Activated CD4-positive, alpha-beta T cell treated with anti-CD3 and anti-CD28 coated beads, Interleukin-2, amount 10 ng/mL, durations not matched to agents 7 days and 5 days (primary cell): ENCODE data around the gene ZSWIM5. TPM values are rescaled to one million over a fixed set of nuclear protein-coding genes. Genes with fewer than 3 reads are reported as not detected.

ENCODE experiments used
- CTCF ChIA-PET: fragments of 350-600 bp; sonication (Branson Sonifier 250); formaldehyde crosslinking; loops from one replicate; lab custom pipeline; 2021; ENCODE audit warnings: antibody characterized with exemption; lab: Charles Lee
- POLR2A ChIA-PET: fragments of 350-600 bp; sonication (Branson Sonifier 250); formaldehyde crosslinking; loops from one replicate; lab custom pipeline; 2021; ENCODE audit warnings: antibody characterized with exemption; lab: Charles Lee
- DNase-seq: peaks from one replicate; pipeline ENCODE4 v3.0.0-alpha.2; 2020
- H3K27ac Mint-ChIP-seq: one replicate; pipeline ENCODE4 v1.8.0; 2021; ENCODE audit warnings: mild to moderate bottlenecking, moderate library complexity, mixed read lengths
- H3K27me3 Mint-ChIP-seq: one replicate; pipeline ENCODE4 v1.8.0; 2021; ENCODE audit warnings: mixed read lengths
- H3K36me3 Mint-ChIP-seq: one replicate; pipeline ENCODE4 v1.8.0; 2021; ENCODE audit warnings: low read depth, mixed read lengths
- H3K4me1 Mint-ChIP-seq: one replicate; pipeline ENCODE4 v1.8.0; 2021; ENCODE audit warnings: mixed read lengths
- H3K4me3 Mint-ChIP-seq: one replicate; pipeline ENCODE4 v1.8.0; 2021; ENCODE audit warnings: mild to moderate bottlenecking, moderate library complexity, mixed read lengths
- H3K9me3 Mint-ChIP-seq: one replicate; pipeline ENCODE4 v1.8.0; 2021; ENCODE audit warnings: mixed read lengths
- total RNA-seq, 2 experiments: library from RNA; stranded (reverse); gene quantifications; one replicate each; pipeline ENCODE4 v1.2.3, GENCODE V29; 2021

ZSWIM5 gene
- total RNA-seq, 2 experiments from 2014 or later = 0.46 to 0.62 TPM

DNA sequence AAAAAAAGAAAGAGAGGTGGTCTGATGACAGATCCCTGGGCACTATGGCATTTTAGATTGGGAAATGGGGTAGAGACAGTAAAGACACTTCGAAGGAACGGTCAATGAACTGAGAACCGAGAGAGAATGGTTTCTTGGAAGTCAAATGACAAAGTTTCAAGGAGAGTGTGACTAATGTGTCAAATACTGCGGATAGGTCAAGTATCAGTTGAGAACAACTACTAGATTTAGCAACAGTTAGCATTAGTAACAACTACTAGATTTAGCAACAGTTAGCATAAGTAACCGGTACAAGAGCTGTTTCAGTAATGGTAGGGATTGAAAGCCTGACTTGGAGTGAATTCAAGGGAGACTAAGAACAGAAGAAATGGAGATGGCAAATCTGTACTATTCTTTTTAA, 159.4 kb downstream of the ZSWIM5 start:
- H3K4me3 Mint-ChIP-seq = no peak overlapping the region
- H3K9me3 Mint-ChIP-seq = no peaks in the 10 kb centered on the region
- no peak overlapping the region for H3K27ac Mint-ChIP-seq
- ChIA-PET POLR2A (no interaction called here), CTCF (no interaction called here)
- H3K27me3 Mint-ChIP-seq = no peaks in the 10 kb centered on the region
- DNase-seq = no peak
- peaks cover 3% of the 10 kb centered on the region for H3K36me3 Mint-ChIP-seq
- H3K4me1 Mint-ChIP-seq = peaks cover 17% of the 10 kb centered on the region

- Mint-ChIP-seq H3K27ac (no peak overlapping the region), H3K4me1 (peaks cover 3% of the 10 kb centered on the region), H3K27me3 (no peaks in the 10 kb centered on the region), H3K36me3 (peaks cover 3% of the 10 kb centered on the region), H3K9me3 (no peaks in the 10 kb centered on the region), H3K4me3 (no peak overlapping the region)
- ChIA-PET CTCF (no interaction called here), POLR2A (no interaction called here)
- DNase-seq = no peak
Observed at GRCh38 chr1:45044916-45045315, 161.5 kb downstream of the ZSWIM5 start.

DNA sequence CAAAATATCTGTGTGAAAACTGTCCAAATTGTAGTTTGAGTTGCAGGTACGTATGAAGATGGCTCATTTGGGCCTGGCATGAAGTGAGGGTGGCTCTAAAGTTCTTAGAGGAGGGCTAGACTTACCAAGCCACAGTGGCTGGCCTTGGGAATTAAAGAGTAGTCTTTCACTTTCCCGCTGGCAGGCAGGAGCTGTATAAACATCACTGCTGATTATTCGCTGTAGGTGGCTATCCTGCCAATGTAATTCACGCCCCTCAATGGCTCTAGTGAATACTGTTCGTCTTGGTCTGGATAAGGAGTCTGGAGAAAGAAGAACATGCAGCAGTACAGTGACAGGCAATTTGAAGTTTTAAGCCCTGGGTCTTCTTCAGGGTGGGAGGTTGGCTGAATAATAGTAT, 163.3 kb downstream of the ZSWIM5 start:
- Mint-ChIP-seq H3K4me3 (no peak overlapping the region), H3K9me3 (no peaks in the 10 kb centered on the region), H3K27ac (no peak overlapping the region), H3K36me3 (no peaks in the 10 kb centered on the region), H3K4me1 (no peaks in the 10 kb centered on the region), H3K27me3 (no peaks in the 10 kb centered on the region)
- POLR2A ChIA-PET = interaction anchor here (0.6 kb wide), 1 partner anchor 162 kb away, joined by 4 read pairs; no protein-coding TSS in a partner anchor
- DNase-seq = no peak
- CTCF ChIA-PET = no interaction called here

DNA sequence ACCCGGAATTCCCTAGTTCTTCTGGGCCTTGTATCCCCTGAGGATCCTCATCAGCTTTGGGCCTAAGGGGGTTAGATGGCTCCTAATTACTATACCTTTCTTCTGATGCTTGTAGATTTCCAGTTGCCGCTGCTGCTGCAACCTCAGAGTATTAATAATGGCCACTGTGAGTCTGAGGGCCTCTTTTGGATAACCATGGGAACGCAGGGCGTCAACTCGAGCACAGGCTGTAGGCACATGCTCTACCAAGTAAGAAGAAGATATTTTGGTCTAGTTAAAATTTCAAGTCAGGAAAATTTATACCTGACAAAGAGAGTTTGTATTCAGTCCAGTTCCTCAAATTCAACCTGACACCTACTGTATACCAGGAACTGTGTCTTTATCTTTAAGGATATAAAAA, 166.1 kb downstream of the ZSWIM5 start:
- CTCF ChIA-PET = interaction anchor here (2.2 kb wide), 1 partner anchor 26 kb away, joined by 5 read pairs; no protein-coding TSS in a partner anchor
- Mint-ChIP-seq H3K27ac (no peak overlapping the region), H3K4me1 (peaks cover 4% of the 10 kb centered on the region), H3K9me3 (no peaks in the 10 kb centered on the region), H3K36me3 (no peaks in the 10 kb centered on the region), H3K27me3 (no peaks in the 10 kb centered on the region), H3K4me3 (no peak overlapping the region)
- POLR2A ChIA-PET = no interaction called here
- no peak for DNase-seq

DNA sequence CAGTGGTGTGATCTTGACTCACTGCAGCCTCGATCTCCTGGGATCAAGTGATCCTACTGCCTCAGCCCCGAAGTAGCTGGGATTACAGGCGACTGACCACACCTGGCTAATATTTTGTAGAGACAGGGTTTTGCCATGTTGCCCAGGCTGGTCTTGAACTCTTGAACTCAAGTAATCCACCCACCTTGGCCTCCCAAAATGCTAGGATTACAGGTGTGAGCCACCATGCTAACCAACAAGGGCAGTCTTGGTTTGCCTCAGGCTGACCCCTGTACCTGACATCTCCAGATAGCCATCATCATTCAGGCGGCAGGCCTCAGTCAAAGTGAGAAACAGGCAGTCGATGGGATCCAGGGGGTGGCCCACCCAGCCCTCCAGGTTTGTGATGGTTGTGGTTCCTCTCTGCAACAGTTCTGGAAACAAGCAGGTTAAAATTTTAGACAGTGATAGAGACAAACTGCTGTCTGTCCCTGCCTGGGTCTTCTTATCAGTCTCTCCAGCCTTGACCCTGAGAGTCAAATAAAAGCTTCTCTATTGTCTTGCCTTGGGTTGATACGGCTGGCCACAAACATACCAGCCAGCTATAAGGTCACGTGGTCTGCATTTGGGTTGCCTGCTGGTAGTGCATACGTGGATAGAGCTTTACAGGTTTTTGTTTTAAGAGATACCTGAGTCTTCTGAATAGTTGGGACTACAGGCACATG, 167.6 kb downstream of the ZSWIM5 start:
- Mint-ChIP-seq H3K27ac (no peak overlapping the region), H3K4me1 (peaks cover 4% of the 10 kb centered on the region), H3K4me3 (no peak overlapping the region), H3K9me3 (no peaks in the 10 kb centered on the region), H3K27me3 (no peaks in the 10 kb centered on the region), H3K36me3 (no peaks in the 10 kb centered on the region)
- DNase-seq = no peak
- ChIA-PET POLR2A (no interaction called here), CTCF (no interaction called here)

GRCh38 chr1:45038240-45038639, 168.2 kb downstream of the ZSWIM5 start:
- Mint-ChIP-seq H3K36me3 (no peaks in the 10 kb centered on the region), H3K27ac (no peak overlapping the region), H3K27me3 (no peaks in the 10 kb centered on the region), H3K4me1 (peaks cover 8% of the 10 kb centered on the region), H3K9me3 (no peaks in the 10 kb centered on the region), H3K4me3 (no peak overlapping the region)
- CTCF ChIA-PET = no interaction called here
- POLR2A ChIA-PET = no interaction called here
- DNase-seq = no peak

DNA sequence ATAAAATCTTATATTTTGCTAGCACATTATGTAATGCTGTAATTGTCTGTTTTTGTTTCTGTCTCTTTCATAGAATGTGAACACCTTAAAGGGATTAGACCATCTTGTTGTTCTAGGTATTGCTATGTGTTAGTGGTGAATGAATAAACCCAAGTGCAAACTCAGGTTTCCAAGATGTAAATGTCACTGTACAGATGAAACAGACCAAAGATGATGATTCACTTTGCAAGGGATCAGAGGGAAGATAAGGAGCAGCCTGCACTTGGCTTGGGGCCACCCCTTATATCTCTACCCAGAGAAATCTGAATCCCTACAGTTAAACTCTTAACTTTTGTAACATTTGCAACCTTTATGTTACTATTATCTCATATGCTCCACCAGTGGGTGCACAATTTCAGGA, 168.9 kb downstream of the ZSWIM5 start:
- no peak overlapping the region for H3K27ac Mint-ChIP-seq
- no peak overlapping the region for H3K4me3 Mint-ChIP-seq
- no peak for DNase-seq
- POLR2A ChIA-PET = no interaction called here
- H3K36me3 Mint-ChIP-seq = no peaks in the 10 kb centered on the region
- CTCF ChIA-PET = no interaction called here
- peaks cover 12% of the 10 kb centered on the region for H3K4me1 Mint-ChIP-seq
- no peaks in the 10 kb centered on the region for H3K9me3 Mint-ChIP-seq
- H3K27me3 Mint-ChIP-seq = no peaks in the 10 kb centered on the region

GRCh38 chr1:45035631-45036301, 170.6 kb downstream of the ZSWIM5 start:
- ChIA-PET CTCF (interaction anchor here (1.0 to 1.2 kb wide), 2 partner anchors 17 to 264 kb away, joined by 3 read pairs; no protein-coding TSS in a partner anchor), POLR2A (no interaction called here)
- Mint-ChIP-seq H3K4me1 (peaks cover 12% of the 10 kb centered on the region), H3K9me3 (no peaks in the 10 kb centered on the region), H3K4me3 (no peak overlapping the region), H3K27me3 (no peaks in the 10 kb centered on the region), H3K27ac (no peak overlapping the region), H3K36me3 (no peaks in the 10 kb centered on the region)
- DNase-seq = no peak

DNA sequence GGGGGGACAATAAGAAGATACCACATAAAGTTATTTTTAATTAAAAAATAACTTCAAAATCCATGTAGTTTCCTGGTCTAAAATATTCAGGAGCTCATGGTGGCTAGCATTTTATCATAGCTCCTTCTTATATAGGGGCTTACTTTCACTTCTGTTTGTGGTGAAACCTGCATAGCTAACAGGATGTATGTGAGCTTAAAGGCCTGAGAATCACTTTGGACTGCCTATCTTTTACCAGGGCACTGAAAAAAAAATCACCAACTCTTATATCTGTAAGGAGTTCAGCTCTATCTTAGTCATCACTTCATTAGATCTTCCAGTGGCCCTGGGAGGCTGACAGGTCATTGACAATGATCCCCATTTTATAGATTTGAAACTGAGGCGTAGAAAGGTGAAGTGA, 173.0 kb downstream of the ZSWIM5 start:
- POLR2A ChIA-PET = no interaction called here
- CTCF ChIA-PET = no interaction called here
- Mint-ChIP-seq H3K36me3 (no peaks in the 10 kb centered on the region), H3K4me1 (peaks cover 14% of the 10 kb centered on the region), H3K27me3 (no peaks in the 10 kb centered on the region), H3K4me3 (no peak overlapping the region), H3K27ac (peak overlapping the region; percentile 58), H3K9me3 (no peaks in the 10 kb centered on the region)
- no peak for DNase-seq

DNA sequence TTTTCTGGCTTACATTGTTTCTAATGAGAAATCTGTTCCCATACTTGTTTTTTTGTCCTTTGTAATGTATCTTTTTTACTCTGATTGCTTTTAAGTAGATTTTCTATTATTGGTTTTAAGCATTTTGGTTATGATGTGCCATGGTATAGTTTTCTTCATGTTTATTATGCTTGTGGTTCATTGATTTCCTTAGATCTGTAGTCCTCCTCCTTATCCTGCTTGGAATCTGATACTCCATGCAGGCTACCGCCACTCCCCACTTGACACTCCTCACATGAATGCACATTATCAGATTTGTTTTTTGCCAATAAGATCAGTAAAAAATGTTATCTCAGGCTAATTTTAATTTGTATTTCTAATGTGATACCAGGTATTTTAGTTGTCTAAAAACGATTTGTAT, 173.6 kb downstream of the ZSWIM5 start:
- no peaks in the 10 kb centered on the region for H3K9me3 Mint-ChIP-seq
- DNase-seq = no peak
- no peaks in the 10 kb centered on the region for H3K36me3 Mint-ChIP-seq
- no peak overlapping the region for H3K27ac Mint-ChIP-seq
- no peaks in the 10 kb centered on the region for H3K27me3 Mint-ChIP-seq
- ChIA-PET POLR2A (no interaction called here), CTCF (no interaction called here)
- H3K4me3 Mint-ChIP-seq = no peak overlapping the region
- H3K4me1 Mint-ChIP-seq = peaks cover 15% of the 10 kb centered on the region

GRCh38 chr1:45026446-45026845, 180.0 kb downstream of the ZSWIM5 start:
- Mint-ChIP-seq H3K9me3 (no peaks in the 10 kb centered on the region), H3K27ac (no peak overlapping the region), H3K36me3 (no peaks in the 10 kb centered on the region), H3K27me3 (no peaks in the 10 kb centered on the region), H3K4me3 (no peak overlapping the region), H3K4me1 (peaks cover 12% of the 10 kb centered on the region)
- POLR2A ChIA-PET = no interaction called here
- CTCF ChIA-PET = interaction anchor here (1.5 kb wide), 1 partner anchor 273 kb away, joined by 4 read pairs; no protein-coding TSS in a partner anchor
- no peak for DNase-seq

DNA sequence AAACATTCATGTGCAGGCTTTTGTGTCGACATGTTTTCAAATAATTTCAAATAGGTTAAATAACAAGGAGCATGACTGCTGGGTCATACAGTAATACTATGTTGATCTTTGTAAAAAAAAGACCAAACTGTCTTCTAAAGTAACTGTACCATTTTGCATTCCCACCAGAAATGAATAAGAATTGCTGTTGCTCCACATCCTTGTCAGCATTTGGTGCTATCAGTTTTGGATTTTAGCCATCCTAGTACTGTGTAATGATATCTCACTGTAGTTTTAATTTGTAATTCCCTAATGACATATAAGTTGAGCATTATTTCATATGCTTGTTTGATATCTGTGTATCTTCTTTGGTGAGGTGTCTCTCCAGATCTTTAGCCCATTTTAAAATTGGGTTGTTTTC, 182.7 kb downstream of the ZSWIM5 start:
- H3K4me3 Mint-ChIP-seq = no peak overlapping the region
- H3K27ac Mint-ChIP-seq = no peak overlapping the region
- no peak for DNase-seq
- H3K27me3 Mint-ChIP-seq = no peaks in the 10 kb centered on the region
- peaks cover 10% of the 10 kb centered on the region for H3K4me1 Mint-ChIP-seq
- CTCF ChIA-PET = no interaction called here
- POLR2A ChIA-PET = no interaction called here
- H3K36me3 Mint-ChIP-seq = no peaks in the 10 kb centered on the region
- H3K9me3 Mint-ChIP-seq = no peaks in the 10 kb centered on the region

GRCh38 chr1:45018599-45019230, 187.7 kb downstream of the ZSWIM5 start:
- DNase-seq = peak; percentile 72
- ChIA-PET POLR2A (no interaction called here), CTCF (interaction anchor here (0.5 to 5.2 kb wide), 12 partner anchors 10 to 1201 kb away, joined by 3 to 38 read pairs (median 4); partner anchors contain the start of genes MUTYH and TOE1)
- Mint-ChIP-seq H3K27ac (no peak overlapping the region), H3K4me1 (peaks cover 11% of the 10 kb centered on the region), H3K9me3 (no peaks in the 10 kb centered on the region), H3K4me3 (no peak overlapping the region), H3K27me3 (no peaks in the 10 kb centered on the region), H3K36me3 (peaks cover 6% of the 10 kb centered on the region)
